Urinary bladder (tissue), 4 donors: ENCODE results near the gene RASIP1. TPM values are rescaled to one million over a fixed set of nuclear protein-coding genes. Genes with fewer than 3 reads are reported as not detected.

ENCODE experiments used
- DNase-seq: peaks from one replicate; pipeline ENCODE4 v3.0.0-alpha.2; 2015; ENCODE audit errors: extremely low spot score
- H3K27ac ChIP-seq: one replicate; pipeline ENCODE4 v1.5.1; 2013; ENCODE audit warnings: low read depth, mild to moderate bottlenecking, moderate library complexity
- H3K36me3 ChIP-seq: one replicate; pipeline ENCODE4 v1.6.1; 2013; ENCODE audit warnings: mild to moderate bottlenecking, moderate library complexity; ENCODE audit not compliant: insufficient read depth
- H3K4me1 ChIP-seq: one replicate; pipeline ENCODE4 v1.6.1; 2013; ENCODE audit warnings: mild to moderate bottlenecking, moderate library complexity; ENCODE audit not compliant: insufficient read depth
- H3K4me3 ChIP-seq: one replicate; pipeline ENCODE4 v1.5.1; 2013; ENCODE audit warnings: low read depth, low read length
- WGBS: extraction: QIAGEN DNeasy Blood & Tissue Kit; methylation state at CpG from one replicate; pipeline ENCODE4 v1.1.7; 2013; 5-methylcytosine and 5-hydroxymethylcytosine counted together
- polyA plus RNA-seq: library from polyadenylated mRNA; stranded (reverse); fragments of 200-250 nt; gene quantifications from one replicate; pipeline ENCODE4 v1.2.3, GENCODE V29; 2013
- total RNA-seq: library from RNA; depleted of rRNA; stranded (reverse); fragments of >200 nt; gene quantifications from one replicate; pipeline ENCODE4 v1.2.3, GENCODE V29; 2014
- donor health status: healthy with polysubstance abuse.
- donor health status: healthy.

The RASIP1 gene
- total and polyA plus RNA-seq, 2 donors: 10.8 to 15.5 TPM

GRCh38 chr19:48716562-48717291 lies 23.7 kb downstream of the RASIP1 start:
- no peak for DNase-seq
- Histone ChIP-seq H3K4me3 (peak overlapping the region; percentile 4), H3K27ac (no peak overlapping the region), H3K36me3 (no peaks in the 10 kb centered on the region), H3K4me1 (no peaks in the 10 kb centered on the region)
- 4% methylated on average over 24 of the region's 24 CpGs for WGBS

DNA sequence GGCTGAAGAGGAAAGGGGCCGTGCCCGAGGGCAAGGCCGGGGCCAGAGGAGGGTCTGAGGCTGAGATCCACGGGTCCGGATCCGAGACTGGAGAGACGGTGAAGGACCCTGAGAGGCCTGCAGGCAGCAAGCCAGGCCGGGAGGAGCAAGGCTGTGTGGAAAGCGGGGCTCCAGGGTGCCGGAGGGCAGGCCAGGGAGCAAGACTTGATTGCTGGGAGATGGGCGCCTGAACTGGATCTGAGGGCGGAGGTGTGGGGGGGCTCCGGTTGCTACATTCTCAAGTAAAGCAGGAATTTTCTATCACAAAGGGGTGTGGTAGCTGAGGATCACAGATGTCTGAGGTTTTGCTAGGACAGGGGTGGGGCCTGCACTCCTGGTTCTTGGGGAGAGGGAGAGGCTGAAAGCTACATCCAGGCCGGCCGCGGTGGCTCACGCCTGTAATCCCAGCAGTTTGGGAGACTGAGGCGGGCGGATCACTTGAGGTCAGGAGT lies 24.7 kb downstream of the RASIP1 start:
- Histone ChIP-seq H3K36me3 (no peaks in the 10 kb centered on the region), H3K27ac (no peak overlapping the region), H3K4me3 (no peak overlapping the region), H3K4me1 (no peaks in the 10 kb centered on the region)
- DNase-seq: no peak
- WGBS: 44% methylated on average over 19 of the region's 19 CpGs

- 60% methylated on average over 26 of the region's 26 CpGs for WGBS
- peak overlapping the region; percentile 31 for H3K4me3 ChIP-seq
- no peak for DNase-seq
- peak overlapping the region; percentile 84 for H3K27ac ChIP-seq
- no peaks in the 10 kb centered on the region for H3K4me1 ChIP-seq
- H3K36me3 ChIP-seq: no peaks in the 10 kb centered on the region
Measured at GRCh38 chr19:48714759-48715675, 25.4 kb downstream of the RASIP1 start.

DNA sequence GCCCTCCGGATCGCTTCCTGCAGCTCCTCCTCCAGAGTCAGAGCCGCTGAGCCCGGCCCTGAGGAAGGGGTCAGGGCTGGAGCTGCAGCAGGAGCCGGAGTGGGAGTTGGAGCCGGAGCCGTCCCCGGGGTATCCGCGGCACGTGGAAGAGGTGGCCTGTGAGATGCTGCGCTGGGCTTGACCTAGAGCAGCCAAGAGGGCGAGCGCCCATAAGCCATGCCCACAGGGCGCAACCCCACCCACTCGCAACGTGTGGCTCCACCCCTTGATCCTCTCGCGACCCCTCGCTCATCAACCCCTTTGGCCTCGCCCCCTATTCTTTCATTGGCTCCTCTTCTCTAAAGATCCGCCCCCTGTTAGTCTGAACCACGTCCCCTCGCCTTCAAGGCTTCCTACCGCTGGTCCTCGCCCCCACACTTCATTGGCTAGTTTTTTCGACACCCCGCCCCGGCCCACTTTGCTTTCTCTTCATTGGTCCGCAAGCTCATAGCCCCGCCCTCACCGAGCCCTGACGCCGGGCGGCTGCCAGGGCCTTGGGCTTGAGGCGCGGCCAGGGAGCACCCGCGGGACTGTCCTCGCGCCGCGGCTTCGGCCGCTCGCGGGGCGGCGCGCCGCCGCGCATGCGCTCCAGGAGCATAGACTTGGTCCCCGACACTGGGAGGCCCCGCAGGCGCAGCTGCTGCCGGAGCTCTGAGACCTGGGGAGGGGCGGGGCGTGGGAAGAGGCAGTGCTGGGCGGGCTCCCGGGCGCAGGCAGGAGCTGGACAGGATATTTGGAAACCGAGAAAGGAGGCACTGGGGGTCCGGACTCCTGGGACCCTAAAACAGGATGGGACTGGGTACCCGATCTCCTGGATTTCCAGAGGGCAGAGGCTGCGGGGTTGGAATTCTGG lies 26.3 kb downstream of the RASIP1 start:
- Histone ChIP-seq H3K36me3 (no peaks in the 10 kb centered on the region), H3K27ac (peak overlapping the region; percentile 84), H3K4me3 (peak overlapping the region; percentile 56), H3K4me1 (no peaks in the 10 kb centered on the region)
- peak; percentile 99 for DNase-seq
- WGBS: under 1% methylated on average over 67 of the region's 67 CpGs

DNA sequence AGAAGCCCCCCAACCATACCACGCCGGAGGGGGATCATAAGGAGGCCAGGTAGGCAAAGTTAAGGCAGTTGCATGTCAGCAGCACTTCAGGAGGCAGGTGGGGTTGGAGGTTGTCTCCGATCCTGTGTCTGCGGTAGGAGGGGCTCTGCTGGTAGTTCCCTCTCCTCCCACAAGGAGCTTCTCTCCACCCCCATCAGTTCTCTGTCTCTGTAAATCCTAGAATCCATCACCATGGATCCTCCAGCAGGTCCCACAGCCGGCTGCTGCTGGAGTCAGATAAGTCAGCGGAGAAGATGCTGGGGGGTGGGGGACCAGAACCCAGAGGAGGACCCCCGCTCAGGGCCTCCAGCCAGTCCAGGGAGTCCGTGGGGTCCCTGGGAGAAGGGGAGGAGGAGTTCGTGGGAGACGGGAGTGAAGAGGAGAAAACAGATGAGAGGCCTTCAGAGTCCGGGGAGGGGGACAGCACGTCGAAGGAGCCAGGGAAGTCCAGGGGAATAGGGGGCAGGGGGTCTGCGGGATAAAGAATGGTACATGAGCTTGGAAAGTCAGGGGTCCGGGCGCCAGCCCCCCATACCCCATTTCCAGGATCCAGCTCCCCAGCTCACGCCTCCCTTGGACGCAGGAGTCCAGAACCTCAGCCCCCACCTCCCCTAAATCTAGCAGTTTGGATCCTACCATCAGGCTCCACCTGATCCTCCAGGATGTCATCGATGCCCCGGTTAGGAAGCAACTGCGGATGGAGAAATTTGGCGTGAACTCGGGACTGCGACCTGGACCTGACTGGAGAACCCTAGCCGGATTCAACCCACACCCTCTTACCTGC lies 27.2 kb downstream of the RASIP1 start:
- no peaks in the 10 kb centered on the region for H3K4me1 ChIP-seq

GRCh38 chr19:48711106-48711662 lies 29.2 kb downstream of the RASIP1 start:
- 90% methylated on average over 4 of the region's 4 CpGs for WGBS
- no peak overlapping the region for H3K27ac ChIP-seq
- no peak for DNase-seq
- no peaks in the 10 kb centered on the region for H3K36me3 ChIP-seq
- H3K4me1 ChIP-seq: no peaks in the 10 kb centered on the region
- H3K4me3 ChIP-seq: no peak overlapping the region

More for the DNA sequence above, 27.2 kb downstream of the RASIP1 start:
- DNase-seq: no peak
- Histone ChIP-seq H3K4me3 (peak overlapping the region; percentile 56), H3K36me3 (no peaks in the 10 kb centered on the region), H3K27ac (peak overlapping the region; percentile 54)
- 14% methylated on average over 25 of the region's 25 CpGs for WGBS

- no peak for DNase-seq
- Histone ChIP-seq H3K27ac (no peak overlapping the region), H3K4me3 (no peak overlapping the region), H3K36me3 (no peaks in the 10 kb centered on the region), H3K4me1 (no peaks in the 10 kb centered on the region)
- WGBS: 50% methylated on average over 11 of the region's 11 CpGs
Measured at GRCh38 chr19:48708471-48708870, 31.9 kb downstream of the RASIP1 start.

DNA sequence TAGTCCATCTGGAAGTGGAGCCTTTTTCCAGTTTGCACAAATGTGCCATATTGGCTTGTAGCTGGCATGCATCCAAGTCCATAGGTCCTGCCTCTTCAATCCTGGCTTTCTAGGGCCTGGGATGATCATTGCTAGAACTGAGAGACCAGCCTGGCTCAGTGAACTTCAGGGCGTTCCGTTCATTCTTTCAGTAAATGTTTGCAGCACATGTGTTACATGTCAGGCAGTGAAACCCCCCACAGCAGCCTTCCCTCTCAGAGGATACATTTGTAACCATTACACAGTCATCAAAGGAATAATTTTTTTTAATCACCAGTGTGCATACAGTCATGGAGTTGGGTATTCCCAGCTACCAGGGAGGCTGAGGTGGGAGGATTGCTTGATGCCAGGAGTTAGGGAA lies 35.0 kb downstream of the RASIP1 start:
- no peak for DNase-seq
- WGBS: 35% methylated on average over 2 of the region's 2 CpGs
- H3K4me3 ChIP-seq: no peak overlapping the region
- H3K27ac ChIP-seq: no peak overlapping the region
- no peaks in the 10 kb centered on the region for H3K36me3 ChIP-seq
- no peaks in the 10 kb centered on the region for H3K4me1 ChIP-seq

GRCh38 chr19:48703316-48703715 lies 37.1 kb downstream of the RASIP1 start:
- no peak overlapping the region for H3K4me3 ChIP-seq
- no peak overlapping the region for H3K27ac ChIP-seq
- DNase-seq: no peak
- H3K4me1 ChIP-seq: no peaks in the 10 kb centered on the region
- no peaks in the 10 kb centered on the region for H3K36me3 ChIP-seq
- 98% methylated on average over 23 of the region's 23 CpGs for WGBS

DNA sequence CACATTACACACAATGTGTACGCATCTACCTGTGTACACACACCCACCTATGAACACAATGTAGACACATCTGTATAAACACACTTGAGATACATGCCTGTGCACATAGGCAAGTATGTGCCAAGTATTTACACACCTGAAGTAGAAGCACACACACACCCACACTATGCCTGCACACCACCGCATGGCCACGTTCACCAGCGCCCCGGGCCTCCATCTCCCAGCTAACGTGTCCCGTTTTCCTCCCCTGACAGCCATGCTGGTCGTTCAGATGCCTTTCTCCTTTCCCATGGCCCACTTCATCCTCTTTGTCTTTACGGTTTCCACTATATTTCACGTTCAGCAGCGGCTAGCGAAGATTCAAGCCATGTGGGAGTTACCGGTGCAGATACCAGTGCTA lies 37.7 kb downstream of the RASIP1 start:
- WGBS: 91% methylated on average over 13 of the region's 13 CpGs

GRCh38 chr19:48698046-48698445 lies 42.4 kb downstream of the RASIP1 start:
- Histone ChIP-seq H3K36me3 (no peaks in the 10 kb centered on the region), H3K27ac (no peak overlapping the region), H3K4me1 (no peaks in the 10 kb centered on the region), H3K4me3 (no peak overlapping the region)
- DNase-seq: no peak
- 51% methylated on average over 4 of the region's 4 CpGs for WGBS

More for the DNA sequence above, 37.7 kb downstream of the RASIP1 start:
- Histone ChIP-seq H3K27ac (no peak overlapping the region), H3K4me3 (no peak overlapping the region), H3K4me1 (no peaks in the 10 kb centered on the region), H3K36me3 (no peaks in the 10 kb centered on the region)
- no peak for DNase-seq

- no peaks in the 10 kb centered on the region for H3K36me3 ChIP-seq
- whole genome bisulfite sequencing: 8% methylated on average over 34 of the region's 34 CpGs
- DNase-seq: no peak
- no peak overlapping the region for H3K27ac ChIP-seq
- no peaks in the 10 kb centered on the region for H3K4me1 ChIP-seq
- no peak overlapping the region for H3K4me3 ChIP-seq
Measured at GRCh38 chr19:48696353-48697010, 43.9 kb downstream of the RASIP1 start.
